Right atrium auricular region (tissue), 2 donors: ENCODE results near the gene MGAT4C. TPM values are rescaled to one million over a fixed set of nuclear protein-coding genes. Genes with fewer than 3 reads are reported as not detected.

Source experiments
- DNase-seq: peaks from one replicate; pipeline ENCODE4 v3.0.0-alpha.2; 2019; ENCODE audit warnings: low spot score
- H3K27ac ChIP-seq, 2 donors: fragments of 200-600 bp; sonication (generic); 1 replicate in 1 of 2; 2 replicates in 1 of 2; pipeline ENCODE4 v1.5.1; 2016 to 2019
- H3K27me3 ChIP-seq, 2 donors: fragments of 200-600 bp; sonication (generic); one replicate each; pipeline versions ENCODE4 v1.5.1 to v1.6.0; 2017 to 2019
- H3K36me3 ChIP-seq: fragments of 200-600 bp; sonication (generic); one replicate; pipeline ENCODE4 v1.5.1; 2016
- H3K4me1 ChIP-seq, 2 donors: fragments of 200-600 bp; sonication (generic); one replicate each; pipeline versions ENCODE4 v1.5.1 to v1.6.0; 2017 to 2019
- H3K4me3 ChIP-seq, 2 donors: fragments of 200-600 bp; sonication (generic); 1 replicate in 1 of 2; 2 replicates in 1 of 2; pipeline ENCODE4 v1.5.1; 2017 to 2019; ENCODE audit warnings: mild to moderate bottlenecking in 1 of 2, moderate library complexity in 1 of 2
- H3K9me3 ChIP-seq, 2 donors: fragments of 200-600 bp; sonication (generic); one replicate each; pipeline ENCODE4 v1.5.1; 2019
- total RNA-seq, 2 donors: library from RNA; depleted of rRNA; stranded (reverse); fragments of >200 nt; gene quantifications; one replicate each; pipeline ENCODE4 v1.1.0, GENCODE V29; 2016
- TF ChIP-seq, protein P1 (sequence below), 2 donors: fragments of 200-600 bp; sonication (generic); IDR thresholded peaks; one replicate each; pipeline ENCODE4 v1.5.1; 2019; ENCODE audit warnings: antibody characterized with exemption in 2 of 2

Gene MGAT4C
- total RNA-seq, 2 donors from 2014 or later, result 2.1 to 3.2 TPM

DNA sequence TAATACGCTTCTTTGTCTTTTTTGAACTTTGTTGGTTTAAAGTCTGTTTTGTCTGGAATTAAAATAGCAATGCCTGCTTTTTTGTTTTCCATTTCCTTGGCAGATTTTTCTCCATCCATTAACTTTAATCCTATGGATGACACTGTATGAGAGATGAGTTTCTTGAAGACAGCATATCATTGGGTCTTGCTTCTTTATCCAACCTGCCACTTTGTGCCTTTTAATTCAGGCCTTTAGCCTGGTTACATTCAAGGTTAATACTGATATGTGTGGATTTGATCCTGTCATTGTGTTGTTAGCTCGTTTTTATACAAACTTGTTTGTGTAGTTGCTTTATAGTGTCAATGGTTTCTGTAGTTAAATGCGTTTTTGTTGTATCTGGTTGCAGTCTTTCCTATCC is 214.1 kb downstream of the MGAT4C start:
- TF ChIP-seq, protein P1, sequence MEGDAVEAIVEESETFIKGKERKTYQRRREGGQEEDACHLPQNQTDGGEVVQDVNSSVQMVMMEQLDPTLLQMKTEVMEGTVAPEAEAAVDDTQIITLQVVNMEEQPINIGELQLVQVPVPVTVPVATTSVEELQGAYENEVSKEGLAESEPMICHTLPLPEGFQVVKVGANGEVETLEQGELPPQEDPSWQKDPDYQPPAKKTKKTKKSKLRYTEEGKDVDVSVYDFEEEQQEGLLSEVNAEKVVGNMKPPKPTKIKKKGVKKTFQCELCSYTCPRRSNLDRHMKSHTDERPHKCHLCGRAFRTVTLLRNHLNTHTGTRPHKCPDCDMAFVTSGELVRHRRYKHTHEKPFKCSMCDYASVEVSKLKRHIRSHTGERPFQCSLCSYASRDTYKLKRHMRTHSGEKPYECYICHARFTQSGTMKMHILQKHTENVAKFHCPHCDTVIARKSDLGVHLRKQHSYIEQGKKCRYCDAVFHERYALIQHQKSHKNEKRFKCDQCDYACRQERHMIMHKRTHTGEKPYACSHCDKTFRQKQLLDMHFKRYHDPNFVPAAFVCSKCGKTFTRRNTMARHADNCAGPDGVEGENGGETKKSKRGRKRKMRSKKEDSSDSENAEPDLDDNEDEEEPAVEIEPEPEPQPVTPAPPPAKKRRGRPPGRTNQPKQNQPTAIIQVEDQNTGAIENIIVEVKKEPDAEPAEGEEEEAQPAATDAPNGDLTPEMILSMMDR (IDR thresholded peaks at IDR 0.05), result no peak
- H3K27me3 ChIP-seq, result no peaks in the 10 kb centered on the region
- no peak overlapping the region for H3K4me3 ChIP-seq
- H3K27ac ChIP-seq, result no peak overlapping the region
- no peaks in the 10 kb centered on the region for H3K4me1 ChIP-seq
- no peak for DNase-seq
- H3K9me3 ChIP-seq, result peaks cover 0 to 5% of the 10 kb centered on the region in 2 donors
- no peaks in the 10 kb centered on the region for H3K36me3 ChIP-seq

DNA sequence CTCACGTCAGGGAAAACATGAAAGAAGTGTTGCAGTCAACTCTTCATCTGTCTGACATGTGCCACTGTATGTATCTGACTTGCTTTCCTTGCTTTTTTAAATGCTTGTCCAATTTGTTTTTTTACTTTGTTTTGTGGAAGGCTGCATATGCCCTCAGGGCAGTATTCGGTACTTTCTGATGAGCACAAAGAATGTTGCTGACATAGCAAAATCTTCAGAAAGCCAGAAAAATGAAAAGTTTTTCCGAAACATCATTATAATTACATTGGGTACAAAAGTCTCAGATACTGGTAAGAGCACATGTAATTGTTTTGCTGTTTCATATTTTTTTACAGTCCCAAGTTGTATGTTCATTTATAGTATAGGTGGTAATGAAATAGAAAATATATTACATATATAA is 237.8 kb downstream of the MGAT4C start:
- no peak overlapping the region for H3K27ac ChIP-seq
- no peaks in the 10 kb centered on the region for H3K27me3 ChIP-seq
- H3K9me3 ChIP-seq, result no peaks in the 10 kb centered on the region
- TF ChIP-seq, protein P1 (IDR thresholded peaks at IDR 0.05), result no peak
- H3K4me1 ChIP-seq, result no peaks in the 10 kb centered on the region
- no peak for DNase-seq
- no peak overlapping the region for H3K4me3 ChIP-seq
- H3K36me3 ChIP-seq, result no peaks in the 10 kb centered on the region

DNA sequence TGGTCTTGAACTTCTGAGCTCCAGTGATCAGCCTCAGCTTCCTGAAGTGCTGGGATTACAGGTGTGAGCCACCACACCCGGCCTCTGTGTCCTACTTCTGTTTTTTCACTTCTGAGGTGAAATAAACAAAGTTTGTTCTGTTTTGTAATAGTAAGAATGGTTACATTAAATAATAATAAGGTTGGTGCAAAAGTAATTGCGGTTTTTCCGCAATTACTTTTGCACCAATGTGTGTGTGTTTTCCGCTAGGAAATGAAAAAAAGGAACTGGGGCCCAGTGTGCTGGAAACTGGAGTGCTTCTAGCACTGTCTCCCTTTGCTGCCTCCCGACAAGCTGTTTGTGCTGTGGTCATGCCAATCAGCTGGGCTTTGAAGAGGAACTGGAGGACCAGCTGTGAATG is 241.2 kb downstream of the MGAT4C start:
- no peaks in the 10 kb centered on the region for H3K27me3 ChIP-seq
- H3K36me3 ChIP-seq, result no peaks in the 10 kb centered on the region
- TF ChIP-seq, protein P1 (IDR thresholded peaks at IDR 0.05), result no peak
- H3K9me3 ChIP-seq, result no peaks in the 10 kb centered on the region
- no peak for DNase-seq
- H3K4me3 ChIP-seq, result no peak overlapping the region
- H3K27ac ChIP-seq, result no peak overlapping the region
- H3K4me1 ChIP-seq, result no peaks in the 10 kb centered on the region

DNA sequence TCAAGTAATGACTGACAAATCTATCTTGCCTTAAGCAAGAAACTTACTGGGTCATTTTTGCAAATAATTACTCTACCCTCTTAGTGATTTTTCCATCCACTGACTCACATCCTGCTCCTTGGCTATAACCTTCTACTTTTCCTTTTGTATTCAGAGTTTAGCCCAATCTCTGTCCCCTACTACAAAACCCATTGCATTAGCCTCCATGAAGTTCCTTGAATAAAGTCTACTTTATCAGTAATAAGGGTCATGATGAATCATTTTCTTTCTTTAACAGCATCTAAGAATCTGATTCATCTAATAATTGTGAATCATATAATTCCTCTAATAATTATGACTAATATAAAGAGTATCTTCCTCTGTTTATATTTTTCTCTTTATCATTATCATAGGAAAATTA is 249.5 kb downstream of the MGAT4C start:
- H3K9me3 ChIP-seq, result no peaks in the 10 kb centered on the region
- TF ChIP-seq, protein P1 (IDR thresholded peaks at IDR 0.05), result no peak
- H3K27ac ChIP-seq, result no peak overlapping the region
- no peaks in the 10 kb centered on the region for H3K4me1 ChIP-seq
- DNase-seq, result no peak
- no peaks in the 10 kb centered on the region for H3K36me3 ChIP-seq
- peaks cover 0 to 3% of the 10 kb centered on the region in 2 donors for H3K27me3 ChIP-seq
- no peak overlapping the region for H3K4me3 ChIP-seq

DNA sequence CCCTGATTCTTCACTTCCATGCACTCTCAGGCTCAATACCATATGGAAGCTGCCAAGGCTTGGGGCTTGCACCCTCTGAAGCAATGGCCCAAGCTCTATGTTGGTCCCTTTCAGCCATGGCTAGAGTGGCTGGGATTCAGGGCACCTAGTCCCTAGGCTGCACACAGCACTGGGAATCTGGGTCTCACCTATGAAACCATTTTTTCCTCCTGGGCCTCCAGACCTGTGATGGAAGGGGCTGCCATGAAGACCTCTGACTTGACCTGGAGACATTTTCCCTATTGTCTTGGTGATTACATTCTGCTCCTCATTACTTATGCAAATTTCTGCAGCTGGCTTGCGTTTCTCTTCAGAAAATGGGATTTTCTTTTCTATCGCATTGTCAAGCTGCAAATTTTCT is 258.1 kb downstream of the MGAT4C start:
- H3K27ac ChIP-seq, result no peak overlapping the region
- H3K4me3 ChIP-seq, result no peak overlapping the region
- TF ChIP-seq, protein P1 (IDR thresholded peaks at IDR 0.05), result no peak
- H3K9me3 ChIP-seq, result peaks cover 0 to 2% of the 10 kb centered on the region in 2 donors
- H3K4me1 ChIP-seq, result no peaks in the 10 kb centered on the region
- DNase-seq, result no peak
- H3K27me3 ChIP-seq, result peaks cover 0 to under 1% of the 10 kb centered on the region in 2 donors
- no peaks in the 10 kb centered on the region for H3K36me3 ChIP-seq

DNA sequence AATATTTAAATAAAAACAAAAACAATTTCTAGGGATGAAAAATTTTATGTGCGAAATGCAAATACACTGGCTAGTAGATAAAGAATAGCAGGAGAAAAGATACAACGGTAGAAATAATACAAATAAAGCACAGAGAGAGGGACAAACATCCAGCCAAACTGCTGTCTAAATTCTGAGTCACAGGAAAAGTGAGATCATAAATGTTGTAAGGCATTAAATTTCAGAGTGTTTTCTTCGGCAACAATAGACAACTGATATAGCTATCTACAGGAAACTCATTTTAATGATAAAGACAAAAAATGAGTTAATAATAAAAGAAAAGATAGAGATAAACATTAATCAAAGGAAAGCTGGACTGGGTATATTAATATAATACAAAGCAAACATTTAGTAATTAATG is 259.9 kb downstream of the MGAT4C start:
- Histone ChIP-seq H3K9me3 (peaks cover 0 to 20% of the 10 kb centered on the region in 2 donors), H3K4me3 (no peak overlapping the region), H3K27ac (no peak overlapping the region), H3K27me3 (no peaks in the 10 kb centered on the region), H3K36me3 (no peaks in the 10 kb centered on the region), H3K4me1 (no peaks in the 10 kb centered on the region)
- DNase-seq, result no peak
- TF ChIP-seq, protein P1 (IDR thresholded peaks at IDR 0.05), result no peak
